Measurements from ENCODE around the gene MACROD2.

GRCh38 chr20:13996265-13996664, 949 bp downstream of the MACROD2 start:
- TF ChIP-seq, protein P1, sequence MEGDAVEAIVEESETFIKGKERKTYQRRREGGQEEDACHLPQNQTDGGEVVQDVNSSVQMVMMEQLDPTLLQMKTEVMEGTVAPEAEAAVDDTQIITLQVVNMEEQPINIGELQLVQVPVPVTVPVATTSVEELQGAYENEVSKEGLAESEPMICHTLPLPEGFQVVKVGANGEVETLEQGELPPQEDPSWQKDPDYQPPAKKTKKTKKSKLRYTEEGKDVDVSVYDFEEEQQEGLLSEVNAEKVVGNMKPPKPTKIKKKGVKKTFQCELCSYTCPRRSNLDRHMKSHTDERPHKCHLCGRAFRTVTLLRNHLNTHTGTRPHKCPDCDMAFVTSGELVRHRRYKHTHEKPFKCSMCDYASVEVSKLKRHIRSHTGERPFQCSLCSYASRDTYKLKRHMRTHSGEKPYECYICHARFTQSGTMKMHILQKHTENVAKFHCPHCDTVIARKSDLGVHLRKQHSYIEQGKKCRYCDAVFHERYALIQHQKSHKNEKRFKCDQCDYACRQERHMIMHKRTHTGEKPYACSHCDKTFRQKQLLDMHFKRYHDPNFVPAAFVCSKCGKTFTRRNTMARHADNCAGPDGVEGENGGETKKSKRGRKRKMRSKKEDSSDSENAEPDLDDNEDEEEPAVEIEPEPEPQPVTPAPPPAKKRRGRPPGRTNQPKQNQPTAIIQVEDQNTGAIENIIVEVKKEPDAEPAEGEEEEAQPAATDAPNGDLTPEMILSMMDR (IDR thresholded peaks at IDR 0.05) = no peak
- TF ChIP-seq POLR2A (IDR thresholded peaks at IDR 0.05) (no peak), POLR2AphosphoS5 (IDR thresholded peaks at IDR 0.05) (no peak), EP300 (IDR thresholded peaks at IDR 0.05; ENCODE audit: low read depth) (no peak)
